ENCODE data around the gene SLC25A13. TPM values are rescaled to one million over a fixed set of nuclear protein-coding genes. Genes with fewer than 3 reads are reported as not detected.
A peak's percentile ranks its signal among the peaks of the same experiment; 100 is the strongest.
"Not testable (repeated sequence)": the region's sequence is repeated elsewhere in the genome, so short reads cannot be mapped to it uniquely, and the experiment has no call there.

The SLC25A13 gene
- total RNA-seq, 2 experiments from 2014 or later: 12.6 to 14.5 TPM

- DNase-seq: no peak
- no peak overlapping the region for H3K4me3 Mint-ChIP-seq
- peaks cover 7% of the 10 kb centered on the region for H3K27me3 Mint-ChIP-seq
- H3K36me3 Mint-ChIP-seq: no peaks in the 10 kb centered on the region
- no peaks in the 10 kb centered on the region for H3K9me3 Mint-ChIP-seq
- no peaks in the 10 kb centered on the region for H3K4me1 Mint-ChIP-seq
- no peak overlapping the region for H3K27ac Mint-ChIP-seq
Measured at GRCh38 chr7:96331775-96332174, 9.9 kb upstream of the SLC25A13 start.

GRCh38 chr7:96331233-96331632, 9.3 kb upstream of the SLC25A13 start:
- H3K27ac Mint-ChIP-seq: no peak overlapping the region
- H3K9me3 Mint-ChIP-seq: no peaks in the 10 kb centered on the region
- H3K4me3 Mint-ChIP-seq: no peak overlapping the region
- no peaks in the 10 kb centered on the region for H3K4me1 Mint-ChIP-seq
- DNase-seq: no peak
- H3K27me3 Mint-ChIP-seq: peaks cover 7% of the 10 kb centered on the region
- H3K36me3 Mint-ChIP-seq: no peaks in the 10 kb centered on the region

GRCh38 chr7:96330193-96330592, 8.3 kb upstream of the SLC25A13 start:
- Mint-ChIP-seq H3K27me3 (peaks cover 7% of the 10 kb centered on the region), H3K36me3 (no peaks in the 10 kb centered on the region), H3K4me1 (no peaks in the 10 kb centered on the region), H3K4me3 (no peak overlapping the region), H3K9me3 (no peaks in the 10 kb centered on the region), H3K27ac (no peak overlapping the region)
- no peak for DNase-seq

- DNase-seq: no peak
- H3K27ac Mint-ChIP-seq: no peak overlapping the region
- peaks cover 8% of the 10 kb centered on the region for H3K27me3 Mint-ChIP-seq
- H3K9me3 Mint-ChIP-seq: peaks cover under 1% of the 10 kb centered on the region
- H3K4me3 Mint-ChIP-seq: no peak overlapping the region
- no peaks in the 10 kb centered on the region for H3K36me3 Mint-ChIP-seq
- H3K4me1 Mint-ChIP-seq: peaks cover 1% of the 10 kb centered on the region
Measured at GRCh38 chr7:96329241-96329640, 7.3 kb upstream of the SLC25A13 start.

GRCh38 chr7:96328016-96328415, 6.1 kb upstream of the SLC25A13 start:
- Mint-ChIP-seq H3K27me3 (peaks cover 9% of the 10 kb centered on the region), H3K4me1 (peaks cover 11% of the 10 kb centered on the region), H3K4me3 (no peak overlapping the region), H3K9me3 (peaks cover 4% of the 10 kb centered on the region), H3K27ac (no peak overlapping the region), H3K36me3 (no peaks in the 10 kb centered on the region)
- DNase-seq: no peak

- H3K9me3 Mint-ChIP-seq: peaks cover 4% of the 10 kb centered on the region
- no peak overlapping the region for H3K4me3 Mint-ChIP-seq
- DNase-seq: no peak
- H3K27me3 Mint-ChIP-seq: peaks cover 6% of the 10 kb centered on the region
- H3K4me1 Mint-ChIP-seq: peaks cover 16% of the 10 kb centered on the region
- H3K27ac Mint-ChIP-seq: no peak overlapping the region
- no peaks in the 10 kb centered on the region for H3K36me3 Mint-ChIP-seq
Measured at GRCh38 chr7:96327429-96327828, 5.5 kb upstream of the SLC25A13 start.

- H3K4me3 Mint-ChIP-seq, H3K36me3 Mint-ChIP-seq, H3K27me3 Mint-ChIP-seq, H3K27ac Mint-ChIP-seq, DNase-seq, H3K9me3 Mint-ChIP-seq: not testable (repeated sequence)
- H3K4me1 Mint-ChIP-seq: peaks cover 17% of the 10 kb centered on the region
Measured at GRCh38 chr7:96326752-96327151, 4.9 kb upstream of the SLC25A13 start.

- H3K4me1 Mint-ChIP-seq: peaks cover 34% of the 10 kb centered on the region
- H3K4me3 Mint-ChIP-seq: peak overlapping the region; percentile 90
- peaks cover 4% of the 10 kb centered on the region for H3K9me3 Mint-ChIP-seq
- no peak overlapping the region for H3K27ac Mint-ChIP-seq
- H3K36me3 Mint-ChIP-seq: peaks cover 2% of the 10 kb centered on the region
- no peak for DNase-seq
- H3K27me3 Mint-ChIP-seq: peaks cover 6% of the 10 kb centered on the region
Measured at GRCh38 chr7:96322847-96323461, 1.1 kb upstream of the SLC25A13 start.

GRCh38 chr7:96322373-96322695, 436 bp upstream of the SLC25A13 start:
- Mint-ChIP-seq H3K27me3 (peaks cover 6% of the 10 kb centered on the region), H3K4me3 (peak overlapping the region; percentile 90), H3K36me3 (peaks cover 2% of the 10 kb centered on the region), H3K9me3 (peaks cover 4% of the 10 kb centered on the region), H3K27ac (peak overlapping the region; percentile 68), H3K4me1 (peaks cover 34% of the 10 kb centered on the region)
- DNase-seq: no peak

- Mint-ChIP-seq H3K27ac (peak overlapping the region; percentile 96), H3K36me3 (peaks cover 6% of the 10 kb centered on the region), H3K4me3 (peak overlapping the region; percentile 90), H3K9me3 (peaks cover 4% of the 10 kb centered on the region), H3K27me3 (peaks cover 6% of the 10 kb centered on the region), H3K4me1 (peaks cover 34% of the 10 kb centered on the region)
- DNase-seq: no peak
Measured at GRCh38 chr7:96321031-96321657, 754 bp downstream of the SLC25A13 start.

GRCh38 chr7:96320442-96320841, 1.5 kb downstream of the SLC25A13 start:
- peaks cover 6% of the 10 kb centered on the region for H3K27me3 Mint-ChIP-seq
- H3K36me3 Mint-ChIP-seq: peaks cover 6% of the 10 kb centered on the region
- peaks cover 34% of the 10 kb centered on the region for H3K4me1 Mint-ChIP-seq
- H3K4me3 Mint-ChIP-seq: peak overlapping the region; percentile 90
- peaks cover 4% of the 10 kb centered on the region for H3K9me3 Mint-ChIP-seq
- no peak for DNase-seq
- H3K27ac Mint-ChIP-seq: peak overlapping the region; percentile 96

- H3K9me3 Mint-ChIP-seq: peaks cover 4% of the 10 kb centered on the region
- peaks cover 6% of the 10 kb centered on the region for H3K36me3 Mint-ChIP-seq
- peaks cover 38% of the 10 kb centered on the region for H3K4me1 Mint-ChIP-seq
- DNase-seq: no peak
- H3K27ac Mint-ChIP-seq: no peak overlapping the region
- no peak overlapping the region for H3K4me3 Mint-ChIP-seq
- peaks cover 6% of the 10 kb centered on the region for H3K27me3 Mint-ChIP-seq
Measured at GRCh38 chr7:96319439-96319838, 2.5 kb downstream of the SLC25A13 start.

GRCh38 chr7:96316949-96317348, 4.9 kb downstream of the SLC25A13 start:
- Mint-ChIP-seq H3K9me3 (no peaks in the 10 kb centered on the region), H3K27me3 (no peaks in the 10 kb centered on the region), H3K4me1 (peaks cover 29% of the 10 kb centered on the region), H3K4me3 (no peak overlapping the region), H3K36me3 (peaks cover 14% of the 10 kb centered on the region), H3K27ac (no peak overlapping the region)
- no peak for DNase-seq

GRCh38 chr7:96315125-96315512, 6.8 kb downstream of the SLC25A13 start:
- H3K36me3 Mint-ChIP-seq: peaks cover 15% of the 10 kb centered on the region
- no peaks in the 10 kb centered on the region for H3K9me3 Mint-ChIP-seq

GRCh38 chr7:96314402-96315124, 7.3 kb downstream of the SLC25A13 start:
- Mint-ChIP-seq H3K9me3 (no peaks in the 10 kb centered on the region), H3K4me1 (peaks cover 20% of the 10 kb centered on the region), H3K27ac (no peak overlapping the region), H3K36me3 (peaks cover 19% of the 10 kb centered on the region), H3K27me3 (no peaks in the 10 kb centered on the region), H3K4me3 (no peak overlapping the region)
- no peak for DNase-seq

More at GRCh38 chr7:96315125-96315512, 6.8 kb downstream of the SLC25A13 start:
- no peak overlapping the region for H3K27ac Mint-ChIP-seq
- H3K27me3 Mint-ChIP-seq: no peaks in the 10 kb centered on the region
- peaks cover 23% of the 10 kb centered on the region for H3K4me1 Mint-ChIP-seq
- no peak for DNase-seq
- H3K4me3 Mint-ChIP-seq: no peak overlapping the region
